ENCODE data around the gene GLYR1. TPM values are rescaled to one million over a fixed set of nuclear protein-coding genes. Genes with fewer than 3 reads are reported as not detected.
"Not testable (repeated sequence)": the region's sequence is repeated elsewhere in the genome, so short reads cannot be mapped to it uniquely, and the experiment has no call there.

The GLYR1 gene
- polyA plus RNA-seq: 78.6 and 87.6 TPM in 2 replicates
- 86.9 and 87.7 TPM in 2 replicates for polyA minus RNA-seq

- Histone ChIP-seq H3K27ac (ENCODE audit: low read length) (peak within 1 kb of the TSS; percentile 87), H3K9me2 (ENCODE audit: insufficient read depth, low read length) (no peaks in the 10 kb centered on the region), H3F3A (ENCODE audit: insufficient read depth, low read length, poor library complexity, severe bottlenecking) (no peaks in the 10 kb centered on the region), H3K36me3 (ENCODE audit: insufficient read depth, low read length) (no peaks in the 10 kb centered on the region), H3K79me2 (replicated peaks; ENCODE audit: insufficient read depth, low read length) (peaks cover 60% of the 10 kb centered on the region), H4K20me1 (ENCODE audit: insufficient read depth) (no peaks in the 10 kb centered on the region), H3K9ac (ENCODE audit: low read length) (peak within 1 kb of the TSS; percentile 92), H3K4me3 (ENCODE audit: low read length) (peak within 1 kb of the TSS; percentile 98), H3K9me3 (ENCODE audit: low read length) (no peaks in the 10 kb centered on the region), H2AFZ (ENCODE audit: low read depth, low read length) (peak within 1 kb of the TSS; percentile 80), H3K4me2 (ENCODE audit: low read length) (peak within 1 kb of the TSS; percentile 91), H3K27me3 (ENCODE audit: insufficient read depth, low read depth, low read length) (no peaks in the 10 kb centered on the region)
- TF ChIP-seq TAF1 (IDR thresholded peaks at IDR 0.05; ENCODE audit: low read depth) (peak; percentile 88), EP300 (conservative IDR thresholded peaks at IDR 0.05; ENCODE audit: poor library complexity, severe bottlenecking) (peak; percentile 28), RAD21 (conservative IDR thresholded peaks at IDR 0.05) (no peak), EZH2 (IDR thresholded peaks at IDR 0.05; ENCODE audit: borderline replicate concordance, insufficient read depth, low read length, poor library complexity, severe bottlenecking) (no peak), MXI1 (conservative IDR thresholded peaks at IDR 0.05; ENCODE audit: poor library complexity, severe bottlenecking) (peak; percentile 68), SMC3 (conservative IDR thresholded peaks at IDR 0.05; ENCODE audit: poor library complexity) (peak; percentile 58), POLR2AphosphoS5 (IDR thresholded peaks at IDR 0.05) (peak; percentile 88)
- TF ChIP-seq, protein P1, sequence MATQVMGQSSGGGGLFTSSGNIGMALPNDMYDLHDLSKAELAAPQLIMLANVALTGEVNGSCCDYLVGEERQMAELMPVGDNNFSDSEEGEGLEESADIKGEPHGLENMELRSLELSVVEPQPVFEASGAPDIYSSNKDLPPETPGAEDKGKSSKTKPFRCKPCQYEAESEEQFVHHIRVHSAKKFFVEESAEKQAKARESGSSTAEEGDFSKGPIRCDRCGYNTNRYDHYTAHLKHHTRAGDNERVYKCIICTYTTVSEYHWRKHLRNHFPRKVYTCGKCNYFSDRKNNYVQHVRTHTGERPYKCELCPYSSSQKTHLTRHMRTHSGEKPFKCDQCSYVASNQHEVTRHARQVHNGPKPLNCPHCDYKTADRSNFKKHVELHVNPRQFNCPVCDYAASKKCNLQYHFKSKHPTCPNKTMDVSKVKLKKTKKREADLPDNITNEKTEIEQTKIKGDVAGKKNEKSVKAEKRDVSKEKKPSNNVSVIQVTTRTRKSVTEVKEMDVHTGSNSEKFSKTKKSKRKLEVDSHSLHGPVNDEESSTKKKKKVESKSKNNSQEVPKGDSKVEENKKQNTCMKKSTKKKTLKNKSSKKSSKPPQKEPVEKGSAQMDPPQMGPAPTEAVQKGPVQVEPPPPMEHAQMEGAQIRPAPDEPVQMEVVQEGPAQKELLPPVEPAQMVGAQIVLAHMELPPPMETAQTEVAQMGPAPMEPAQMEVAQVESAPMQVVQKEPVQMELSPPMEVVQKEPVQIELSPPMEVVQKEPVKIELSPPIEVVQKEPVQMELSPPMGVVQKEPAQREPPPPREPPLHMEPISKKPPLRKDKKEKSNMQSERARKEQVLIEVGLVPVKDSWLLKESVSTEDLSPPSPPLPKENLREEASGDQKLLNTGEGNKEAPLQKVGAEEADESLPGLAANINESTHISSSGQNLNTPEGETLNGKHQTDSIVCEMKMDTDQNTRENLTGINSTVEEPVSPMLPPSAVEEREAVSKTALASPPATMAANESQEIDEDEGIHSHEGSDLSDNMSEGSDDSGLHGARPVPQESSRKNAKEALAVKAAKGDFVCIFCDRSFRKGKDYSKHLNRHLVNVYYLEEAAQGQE (IDR thresholded peaks at IDR 0.05; ENCODE audit: borderline replicate concordance): no peak
- TF ChIP-seq, protein P2, sequence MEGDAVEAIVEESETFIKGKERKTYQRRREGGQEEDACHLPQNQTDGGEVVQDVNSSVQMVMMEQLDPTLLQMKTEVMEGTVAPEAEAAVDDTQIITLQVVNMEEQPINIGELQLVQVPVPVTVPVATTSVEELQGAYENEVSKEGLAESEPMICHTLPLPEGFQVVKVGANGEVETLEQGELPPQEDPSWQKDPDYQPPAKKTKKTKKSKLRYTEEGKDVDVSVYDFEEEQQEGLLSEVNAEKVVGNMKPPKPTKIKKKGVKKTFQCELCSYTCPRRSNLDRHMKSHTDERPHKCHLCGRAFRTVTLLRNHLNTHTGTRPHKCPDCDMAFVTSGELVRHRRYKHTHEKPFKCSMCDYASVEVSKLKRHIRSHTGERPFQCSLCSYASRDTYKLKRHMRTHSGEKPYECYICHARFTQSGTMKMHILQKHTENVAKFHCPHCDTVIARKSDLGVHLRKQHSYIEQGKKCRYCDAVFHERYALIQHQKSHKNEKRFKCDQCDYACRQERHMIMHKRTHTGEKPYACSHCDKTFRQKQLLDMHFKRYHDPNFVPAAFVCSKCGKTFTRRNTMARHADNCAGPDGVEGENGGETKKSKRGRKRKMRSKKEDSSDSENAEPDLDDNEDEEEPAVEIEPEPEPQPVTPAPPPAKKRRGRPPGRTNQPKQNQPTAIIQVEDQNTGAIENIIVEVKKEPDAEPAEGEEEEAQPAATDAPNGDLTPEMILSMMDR (IDR thresholded peaks at IDR 0.05; ENCODE audit: poor library complexity, severe bottlenecking): no peak
Observed at GRCh38 chr16:4846901-4847773, at the start of gene GLYR1, which contains the start of gene UBN1. Gene GLYR1, minus strand, starts transcription at chr16:4847288. Its CDS starts 23 bp downstream, at chr16:4847265. Gene UBN1, plus strand, starts transcription at chr16:4847481. Its CDS starts 5,437 bp downstream, at chr16:4852918.

DNA sequence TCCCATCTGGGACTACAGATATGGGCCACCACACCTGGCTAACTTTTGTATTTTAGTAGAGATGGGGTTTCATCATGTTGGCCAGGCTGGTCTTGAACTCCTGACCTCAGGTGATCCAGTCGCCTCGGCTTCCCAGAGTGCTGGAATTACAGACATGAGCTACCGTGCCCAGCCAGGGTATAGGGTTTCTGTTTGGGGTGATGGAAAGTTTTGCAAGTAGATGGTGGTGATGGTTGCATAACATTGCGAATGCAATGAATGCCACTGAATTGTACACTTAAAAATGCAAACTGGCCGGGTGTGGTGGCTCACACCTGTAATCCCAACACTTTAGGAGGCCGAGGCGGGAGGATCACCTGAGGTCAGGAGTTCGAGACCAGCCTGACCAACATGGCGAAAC lies 49.7 kb upstream of the GLYR1 start:
- not testable (repeated sequence) for H3K36me3 ChIP-seq (ENCODE audit: insufficient read depth, low read length); H3K9me3 ChIP-seq (ENCODE audit: low read length); H3K27me3 ChIP-seq (ENCODE audit: insufficient read depth, low read depth, low read length); H3K4me3 ChIP-seq (ENCODE audit: low read length); H4K20me1 ChIP-seq (ENCODE audit: insufficient read depth); H3K79me2 ChIP-seq (replicated peaks; ENCODE audit: insufficient read depth, low read length); H3K9me2 ChIP-seq (ENCODE audit: insufficient read depth, low read length); H3F3A ChIP-seq (ENCODE audit: insufficient read depth, low read length, poor library complexity, severe bottlenecking); H2AFZ ChIP-seq (ENCODE audit: low read depth, low read length); H3K27ac ChIP-seq (ENCODE audit: low read length); H3K4me2 ChIP-seq (ENCODE audit: low read length); H3K9ac ChIP-seq (ENCODE audit: low read length)

Data from neural cell (in vitro differentiated cells).